Epithelial cell of esophagus (primary cell): ENCODE results near the gene ME3.

Experiments
- DNase-seq: peaks from one replicate; pipeline ENCODE4 v3.0.0; 2010; ENCODE audit warnings: low read depth
- H3K4me3 ChIP-seq: 2 replicates; pipeline ENCODE4 v1.5.1; 2011; ENCODE audit warnings: mild to moderate bottlenecking, low read length, control low read depth
- CTCF ChIP-seq: IDR thresholded peaks from 2 replicates; pipeline ENCODE4 v1.5.1; 2011; ENCODE audit warnings: low read depth, mild to moderate bottlenecking, low read length, control low read depth, inconsistent platforms; ENCODE audit not compliant: insufficient read depth; ENCODE audit errors: missing control alignments

The ME3 gene

GRCh38 chr11:86447763-86448480, 224.5 kb downstream of the ME3 start:
- no peak for DNase-seq

GRCh38 chr11:86446924-86447285, 225.5 kb downstream of the ME3 start:
- TF ChIP-seq CTCF: no peak
- DNase-seq: no peak
- no peak overlapping the region for H3K4me3 ChIP-seq

More at GRCh38 chr11:86447763-86448480, 224.5 kb downstream of the ME3 start:
- TF ChIP-seq CTCF: no peak
- no peak overlapping the region for H3K4me3 ChIP-seq

- no peak overlapping the region for H3K4me3 ChIP-seq
- no peak for DNase-seq
- TF ChIP-seq CTCF: no peak
Measured at GRCh38 chr11:86446163-86446923, 226.1 kb downstream of the ME3 start.

GRCh38 chr11:86444981-86445380, 227.4 kb downstream of the ME3 start:
- TF ChIP-seq CTCF: no peak

GRCh38 chr11:86443415-86443814, 229.0 kb downstream of the ME3 start:
- TF ChIP-seq CTCF: no peak
- no peak for DNase-seq
- H3K4me3 ChIP-seq: no peak overlapping the region

More at GRCh38 chr11:86444981-86445380, 227.4 kb downstream of the ME3 start:
- no peak overlapping the region for H3K4me3 ChIP-seq
- DNase-seq: no peak

- no peak for TF ChIP-seq CTCF
- no peak overlapping the region for H3K4me3 ChIP-seq
- no peak for DNase-seq
Measured at GRCh38 chr11:86442827-86443226, 229.6 kb downstream of the ME3 start.

GRCh38 chr11:86442420-86442819, 230.0 kb downstream of the ME3 start:
- TF ChIP-seq CTCF: no peak
- DNase-seq: no peak
- no peak overlapping the region for H3K4me3 ChIP-seq
